ENCODE results near the gene KBTBD12.

KBTBD12 gene

GRCh38 chr3:127988770-127989557, 73.9 kb downstream of the KBTBD12 start:
- no peak for DNase-seq

GRCh38 chr3:127990051-127990450, 75.0 kb downstream of the KBTBD12 start:
- no peak for DNase-seq

GRCh38 chr3:127990461-127990860, 75.4 kb downstream of the KBTBD12 start:
- no peak for DNase-seq

GRCh38 chr3:127991251-127991650, 76.2 kb downstream of the KBTBD12 start:
- no peak for DNase-seq

- no peak for DNase-seq
These were observed 76.6 kb downstream of the KBTBD12 start for GRCh38 chr3:127991681-127992080.

GRCh38 chr3:127992127-127992526, 77.1 kb downstream of the KBTBD12 start:
- DNase-seq = no peak

- DNase-seq = no peak
These were observed 79.0 kb downstream of the KBTBD12 start for GRCh38 chr3:127994011-127994410.

GRCh38 chr3:127997016-127997415, 82.0 kb downstream of the KBTBD12 start:
- no peak for DNase-seq

- DNase-seq = no peak
These were observed 82.9 kb downstream of the KBTBD12 start for GRCh38 chr3:127997961-127998360.

- no peak for DNase-seq
These were observed 83.6 kb downstream of the KBTBD12 start for GRCh38 chr3:127998596-127998995.

GRCh38 chr3:127999509-128000106, 84.6 kb downstream of the KBTBD12 start:
- DNase-seq = no peak

- DNase-seq = no peak
These were observed 86.5 kb downstream of the KBTBD12 start for GRCh38 chr3:128001576-128001975.

GRCh38 chr3:128004661-128005060, 89.6 kb downstream of the KBTBD12 start:
- DNase-seq = no peak

- no peak for DNase-seq
These were observed 91.3 kb downstream of the KBTBD12 start for GRCh38 chr3:128006061-128007032.

- no peak for DNase-seq
These were observed 92.0 kb downstream of the KBTBD12 start for GRCh38 chr3:128007033-128007424.

GRCh38 chr3:128009952-128010846, 95.2 kb downstream of the KBTBD12 start:
- no peak for DNase-seq

- DNase-seq = peak; percentile 63
These were observed 96.1 kb downstream of the KBTBD12 start for GRCh38 chr3:128011140-128011539.

- DNase-seq = no peak
These were observed 97.0 kb downstream of the KBTBD12 start for GRCh38 chr3:128012050-128012449.

GRCh38 chr3:128014548-128014947, 99.5 kb downstream of the KBTBD12 start:
- no peak for DNase-seq

GRCh38 chr3:128016502-128016901, 101.5 kb downstream of the KBTBD12 start:
- DNase-seq = no peak

GRCh38 chr3:128021768-128022372, 106.8 kb downstream of the KBTBD12 start:
- no peak for DNase-seq

GRCh38 chr3:128033102-128033501, 118.1 kb downstream of the KBTBD12 start:
- DNase-seq = no peak

All from NCI-H1436 (cell line).